C4-2B (cell line): Measurements from ENCODE around the gene CD48.

Experiments used
- ZFX ChIP-seq: fragments of 450-650 bp; IDR thresholded peaks from 2 replicates; pipeline ENCODE4 v1.6.1; 2017
- TF ChIP-seq, protein P1 (sequence below): fragments of 450-650 bp; conservative IDR thresholded peaks from 2 replicates; pipeline ENCODE4 v1.5.1; 2017; ENCODE audit warnings: mild to moderate bottlenecking

GRCh38 chr1:160672789-160673695 lies 38.6 kb downstream of the CD48 start:
- TF ChIP-seq, protein P1, sequence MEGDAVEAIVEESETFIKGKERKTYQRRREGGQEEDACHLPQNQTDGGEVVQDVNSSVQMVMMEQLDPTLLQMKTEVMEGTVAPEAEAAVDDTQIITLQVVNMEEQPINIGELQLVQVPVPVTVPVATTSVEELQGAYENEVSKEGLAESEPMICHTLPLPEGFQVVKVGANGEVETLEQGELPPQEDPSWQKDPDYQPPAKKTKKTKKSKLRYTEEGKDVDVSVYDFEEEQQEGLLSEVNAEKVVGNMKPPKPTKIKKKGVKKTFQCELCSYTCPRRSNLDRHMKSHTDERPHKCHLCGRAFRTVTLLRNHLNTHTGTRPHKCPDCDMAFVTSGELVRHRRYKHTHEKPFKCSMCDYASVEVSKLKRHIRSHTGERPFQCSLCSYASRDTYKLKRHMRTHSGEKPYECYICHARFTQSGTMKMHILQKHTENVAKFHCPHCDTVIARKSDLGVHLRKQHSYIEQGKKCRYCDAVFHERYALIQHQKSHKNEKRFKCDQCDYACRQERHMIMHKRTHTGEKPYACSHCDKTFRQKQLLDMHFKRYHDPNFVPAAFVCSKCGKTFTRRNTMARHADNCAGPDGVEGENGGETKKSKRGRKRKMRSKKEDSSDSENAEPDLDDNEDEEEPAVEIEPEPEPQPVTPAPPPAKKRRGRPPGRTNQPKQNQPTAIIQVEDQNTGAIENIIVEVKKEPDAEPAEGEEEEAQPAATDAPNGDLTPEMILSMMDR: no peak
- TF ChIP-seq ZFX: no peak
